ENCODE measurements around the gene NPAS2. TPM values are rescaled to one million over a fixed set of nuclear protein-coding genes. Genes with fewer than 3 reads are reported as not detected.

NPAS2 gene
- total RNA-seq, 4 donors from 2014 or later = 11.8 to 46.5 (median 21.7) TPM

- H3K4me1 ChIP-seq = peaks cover 0 to 23% (median 0%) of the 10 kb centered on the region in 3 donors
- no peak overlapping the region for H3K4me3 ChIP-seq
- ATAC-seq = no peak
- H3K27ac ChIP-seq = peak overlapping the region in 2 of 4 donors; percentile 31 to 53
- peaks cover 0 to 37% of the 10 kb centered on the region in 2 donors for H3K36me3 ChIP-seq
- WGBS, 2 donors (ENCODE audit: low coverage in 1 of 2) = 80 to 100% methylated on average over 1 to 2 of the region's 12 CpGs
- no peaks in the 10 kb centered on the region for H3K27me3 ChIP-seq
- TF ChIP-seq EP300 (IDR thresholded peaks at IDR 0.05) (no peak), POLR2AphosphoS5 (IDR thresholded peaks at IDR 0.05) (no peak), CTCF (IDR thresholded peaks at IDR 0.05) (no peak), POLR2A (IDR thresholded peaks at IDR 0.05) (no peak)
- no peaks in the 10 kb centered on the region for H3K9me3 ChIP-seq
These were observed 163.3 kb downstream of the NPAS2 start for GRCh38 chr2:100983201-100983600.

GRCh38 chr2:100983684-100984310 is 163.9 kb downstream of the NPAS2 start:
- H3K27ac ChIP-seq = peak overlapping the region in 3 of 4 donors; percentile 4 to 53 (median 31)
- H3K9me3 ChIP-seq = no peaks in the 10 kb centered on the region
- peaks cover 0 to 18% (median 0%) of the 10 kb centered on the region in 3 donors for H3K4me1 ChIP-seq
- no peaks in the 10 kb centered on the region for H3K27me3 ChIP-seq
- TF ChIP-seq POLR2AphosphoS5 (IDR thresholded peaks at IDR 0.05) = no peak
- TF ChIP-seq CTCF (IDR thresholded peaks at IDR 0.05) = peak in 2 of 4 experiments; percentile 11 to 15
- no peak for TF ChIP-seq EP300 (IDR thresholded peaks at IDR 0.05)
- no peak for TF ChIP-seq POLR2A (IDR thresholded peaks at IDR 0.05)
- no peak overlapping the region for H3K4me3 ChIP-seq
- H3K36me3 ChIP-seq = peaks cover 0 to 41% of the 10 kb centered on the region in 2 donors
- WGBS, 2 donors (ENCODE audit: low coverage in 1 of 2) = 53 to 59% methylated on average over 6 to 10 of the region's 11 CpGs
- no peak for ATAC-seq

- WGBS, 2 donors (ENCODE audit: low coverage in 1 of 2) = 27 to 58% methylated on average over 4 to 7 of the region's 7 CpGs
These were observed 165.0 kb downstream of the NPAS2 start for GRCh38 chr2:100984892-100985307.

GRCh38 chr2:100986157-100986556 is 166.2 kb downstream of the NPAS2 start:
- H3K27ac ChIP-seq = no peak overlapping the region
- H3K4me3 ChIP-seq = no peak overlapping the region
- H3K4me1 ChIP-seq = peaks cover 0 to 14% (median 0%) of the 10 kb centered on the region in 3 donors
- no peaks in the 10 kb centered on the region for H3K27me3 ChIP-seq
- 80 to 92% methylated on average over 3 to 7 of the region's 11 CpGs for WGBS, 2 donors (ENCODE audit: low coverage in 1 of 2)
- H3K9me3 ChIP-seq = no peaks in the 10 kb centered on the region
- H3K36me3 ChIP-seq = peaks cover 0 to 44% of the 10 kb centered on the region in 2 donors
- ATAC-seq = no peak
- TF ChIP-seq EP300 (IDR thresholded peaks at IDR 0.05) (no peak), CTCF (IDR thresholded peaks at IDR 0.05) (no peak), POLR2A (IDR thresholded peaks at IDR 0.05) (no peak), POLR2AphosphoS5 (IDR thresholded peaks at IDR 0.05) (no peak)

More at GRCh38 chr2:100984892-100985307, 165.0 kb downstream of the NPAS2 start:
- Histone ChIP-seq H3K36me3 (peaks cover 0 to 41% of the 10 kb centered on the region in 2 donors), H3K27me3 (no peaks in the 10 kb centered on the region), H3K4me1 (peaks cover 0 to 14% (median 0%) of the 10 kb centered on the region in 3 donors), H3K27ac (no peak overlapping the region), H3K4me3 (no peak overlapping the region), H3K9me3 (no peaks in the 10 kb centered on the region)
- TF ChIP-seq CTCF (IDR thresholded peaks at IDR 0.05) (peak; percentile 79 to 93 (median 90)), EP300 (IDR thresholded peaks at IDR 0.05) (no peak)
- ATAC-seq = peak; percentile 56

- WGBS, 2 donors (ENCODE audit: low coverage in 1 of 2) = 86 to 94% methylated on average over 2 to 3 of the region's 3 CpGs
- peaks cover 0 to 43% of the 10 kb centered on the region in 2 donors for H3K36me3 ChIP-seq
These were observed 167.6 kb downstream of the NPAS2 start for GRCh38 chr2:100987536-100987935.

More at GRCh38 chr2:100987536-100987935, 167.6 kb downstream of the NPAS2 start:
- Histone ChIP-seq H3K27ac (no peak overlapping the region), H3K4me3 (no peak overlapping the region), H3K4me1 (peaks cover 0 to 14% (median 0%) of the 10 kb centered on the region in 3 donors), H3K9me3 (no peaks in the 10 kb centered on the region), H3K27me3 (no peaks in the 10 kb centered on the region)
- ATAC-seq = no peak
- no peak for TF ChIP-seq POLR2A (IDR thresholded peaks at IDR 0.05)

Measured in gastroesophageal sphincter (tissue), 4 donors.